ENCODE results near the gene PCDHB8. TPM values are rescaled to one million over a fixed set of nuclear protein-coding genes. Genes with fewer than 3 reads are reported as not detected.
"Not testable (repeated sequence)": the region's sequence is repeated elsewhere in the genome, so short reads cannot be mapped to it uniquely, and the experiment has no call there.

PCDHB8 gene
- total RNA-seq, 1 donor from 2014 or later = not detected

DNA sequence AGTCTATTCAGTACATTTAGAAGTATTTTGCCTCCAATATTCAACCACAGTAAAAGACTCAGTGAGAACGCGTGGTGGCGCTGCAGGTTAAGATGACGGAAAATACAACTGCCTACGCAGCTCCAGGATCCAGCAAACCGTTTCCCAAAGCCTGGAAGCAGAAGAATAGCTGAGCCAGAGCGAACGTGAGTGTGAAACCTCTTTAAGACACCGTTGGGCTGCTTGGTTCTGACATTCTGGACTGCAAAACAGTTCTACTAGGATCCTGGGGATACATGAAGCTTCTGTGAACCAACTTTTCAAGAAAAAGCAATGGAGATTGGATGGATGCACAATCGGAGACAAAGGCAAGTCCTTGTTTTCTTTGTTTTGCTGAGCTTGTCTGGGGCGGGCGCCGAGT is 4.7 kb downstream of the PCDHB8 start, which contains the start of gene PCDHB16:
Gene PCDHB16 (plus strand): TSS at position 140 of the 400 bp plus-strand sequence. CDS start 173 bp downstream, at position 313.
- DNase-seq (ENCODE audit: low read depth) = no peak
- peak; percentile 39 for TF ChIP-seq CTCF (conservative IDR thresholded peaks at IDR 0.05; ENCODE audit: low read depth, low read length)
- peak within 1 kb of the TSS; percentile 22 for H3K4me3 ChIP-seq (ENCODE audit: low read depth, low read length)

- H3K4me3 ChIP-seq (ENCODE audit: low read depth, low read length); DNase-seq (ENCODE audit: low read depth): not testable (repeated sequence)
Measured at GRCh38 chr5:141184117-141184855, 6.7 kb downstream of the PCDHB8 start.

- peak; percentile 38 for TF ChIP-seq CTCF (conservative IDR thresholded peaks at IDR 0.05; ENCODE audit: low read depth, low read length)
- H3K4me3 ChIP-seq (ENCODE audit: low read depth, low read length) = no peak within 1 kb of the TSS
- no peak for DNase-seq (ENCODE audit: low read depth)
Measured at GRCh38 chr5:141186897-141187512, 9.4 kb downstream of the PCDHB8 start, which contains the start of gene PCDHB9. Gene PCDHB9 (plus strand): TSS chr5:141187161. CDS start chr5:141187319, 158 bp downstream.

DNA sequence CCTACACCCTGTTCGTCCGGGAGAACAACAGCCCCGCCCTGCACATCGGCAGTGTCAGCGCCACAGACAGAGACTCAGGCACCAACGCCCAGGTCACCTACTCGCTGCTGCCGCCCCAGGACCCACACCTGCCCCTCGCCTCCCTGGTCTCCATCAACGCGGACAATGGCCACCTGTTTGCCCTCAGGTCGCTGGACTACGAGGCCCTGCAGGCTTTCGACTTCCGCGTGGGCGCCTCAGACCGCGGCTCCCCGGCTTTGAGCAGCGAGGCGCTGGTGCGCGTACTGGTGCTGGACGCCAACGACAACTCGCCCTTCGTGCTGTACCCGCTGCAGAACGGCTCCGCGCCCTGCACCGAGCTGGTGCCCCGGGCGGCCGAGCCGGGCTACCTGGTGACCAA is 11.1 kb downstream of the PCDHB8 start:
- H3K4me3 ChIP-seq (ENCODE audit: low read depth, low read length); DNase-seq (ENCODE audit: low read depth): not testable (repeated sequence)

- not testable (repeated sequence) for H3K4me3 ChIP-seq (ENCODE audit: low read depth, low read length); DNase-seq (ENCODE audit: low read depth)
Measured at GRCh38 chr5:141189131-141189530, 11.5 kb downstream of the PCDHB8 start.

DNA sequence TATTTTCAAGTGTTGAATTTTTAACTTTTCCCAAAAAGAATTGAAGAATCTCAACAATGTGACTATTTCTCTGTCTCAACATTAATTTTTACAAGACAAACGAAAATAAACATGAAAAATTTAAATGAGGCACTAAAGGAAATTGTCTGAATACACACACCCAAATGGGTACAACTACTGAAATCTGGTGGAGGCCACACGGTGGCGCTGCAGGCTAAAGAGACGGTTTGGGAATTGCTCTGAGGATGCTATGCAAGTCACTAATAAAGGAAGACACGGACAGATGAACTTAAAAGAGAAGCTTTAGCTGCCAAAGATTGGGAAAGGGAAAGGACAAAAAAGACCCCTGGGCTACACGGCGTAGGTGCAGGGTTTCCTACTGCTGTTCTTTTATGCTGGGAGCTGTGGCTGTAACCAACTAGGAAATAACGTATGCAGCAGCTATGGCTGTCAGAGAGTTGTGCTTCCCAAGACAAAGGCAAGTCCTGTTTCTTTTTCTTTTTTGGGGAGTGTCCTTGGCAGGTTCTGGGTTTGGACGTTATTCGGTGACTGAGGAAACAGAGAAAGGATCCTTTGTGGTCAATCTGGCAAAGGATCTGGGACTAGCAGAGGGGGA is 14.6 kb downstream of the PCDHB8 start, which contains the start of gene PCDHB10:
Gene PCDHB10 (plus strand): TSS at position 244 of the 616 bp plus-strand sequence. CDS start 200 bp downstream, at position 444.
- TF ChIP-seq CTCF (conservative IDR thresholded peaks at IDR 0.05; ENCODE audit: low read depth, low read length) = peak; percentile 48
- H3K4me3 ChIP-seq (ENCODE audit: low read depth, low read length) = no peak within 1 kb of the TSS
- DNase-seq (ENCODE audit: low read depth) = no peak

- not testable (repeated sequence) for DNase-seq (ENCODE audit: low read depth); H3K4me3 ChIP-seq (ENCODE audit: low read depth, low read length)
Measured at GRCh38 chr5:141194332-141194731, 16.7 kb downstream of the PCDHB8 start.

- TF ChIP-seq CTCF (conservative IDR thresholded peaks at IDR 0.05; ENCODE audit: low read depth, low read length) = no peak
- DNase-seq (ENCODE audit: low read depth) = no peak
- H3K4me3 ChIP-seq (ENCODE audit: low read depth, low read length) = no peak overlapping the region
Measured at GRCh38 chr5:141196363-141196762, 18.8 kb downstream of the PCDHB8 start.
